AG04450 (cell line): ENCODE results near the gene TMEM39A. TPM values are rescaled to one million over a fixed set of nuclear protein-coding genes. Genes with fewer than 3 reads are reported as not detected.

Experiments used
- CTCF ChIA-PET: fragments of 300-600, 350-600 bp; formaldehyde crosslinking; extraction: SDS; loops from one replicate; lab custom pipeline; 2022; ENCODE audit warnings: antibody characterized with exemption, inconsistent platforms; lab: Charles Lee
- POLR2A ChIA-PET: fragments of 350-600 bp; formaldehyde crosslinking; extraction: SDS; loops from one replicate; lab custom pipeline; 2021; ENCODE audit warnings: antibody characterized with exemption, inconsistent platforms; lab: Yijun Ruan, JAX
- DNase-seq: peaks from one replicate; pipeline ENCODE4 v3.0.0-alpha.2; 2011; ENCODE audit warnings: low read depth, low spot score
- H3K27ac ChIP-seq: one replicate; pipeline ENCODE4 v1.5.1; 2012; ENCODE audit warnings: low read depth, low read length, control low read depth
- H3K27me3 ChIP-seq: one replicate; pipeline ENCODE4 v1.6.0; 2012; ENCODE audit warnings: low read length; ENCODE audit not compliant: control insufficient read depth, insufficient read depth
- H3K4me3 ChIP-seq: 2 replicates; pipeline ENCODE4 v1.5.1; 2011; ENCODE audit warnings: mild to moderate bottlenecking, low read depth, low read length, control low read depth
- H3K9me3 ChIP-seq: 2 replicates; pipeline ENCODE4 v1.5.1; 2012; ENCODE audit warnings: low read length; ENCODE audit not compliant: control insufficient read depth, insufficient read depth
- CTCF ChIP-seq: IDR thresholded peaks from 2 replicates; pipeline ENCODE4 v1.5.1; 2011; ENCODE audit warnings: low read depth, low read length, control low read depth, inconsistent platforms
- polyA plus RNA-seq: library from polyadenylated mRNA; depleted of rRNA; stranded (reverse); fragments of >200 nt; gene quantifications from 2 replicates; pipeline ENCODE4 v1.2.3, GENCODE V29; 2011

The TMEM39A gene
- polyA plus RNA-seq, 1 experiment: 34.3 TPM

GRCh38 chr3:119416873-119417272 lies 46.5 kb downstream of the TMEM39A start:
- H3K4me3 ChIP-seq: no peak overlapping the region
- H3K27ac ChIP-seq: no peak overlapping the region
- no peak for DNase-seq
- ChIA-PET POLR2A (no interaction called here), CTCF (no interaction called here)
- H3K9me3 ChIP-seq: no peaks in the 10 kb centered on the region
- TF ChIP-seq CTCF: no peak
- H3K27me3 ChIP-seq: no peaks in the 10 kb centered on the region

GRCh38 chr3:119413603-119414280 lies 49.7 kb downstream of the TMEM39A start:
- Histone ChIP-seq H3K27me3 (no peaks in the 10 kb centered on the region), H3K27ac (no peak overlapping the region), H3K9me3 (no peaks in the 10 kb centered on the region), H3K4me3 (no peak overlapping the region)
- TF ChIP-seq CTCF: no peak
- ChIA-PET CTCF (no interaction called here), POLR2A (no interaction called here)
- no peak for DNase-seq

- no peaks in the 10 kb centered on the region for H3K27me3 ChIP-seq
- POLR2A ChIA-PET: no interaction called here
- CTCF ChIA-PET: interaction anchor here (1.4 kb wide), 1 partner anchor 271 kb away, joined by 3 read pairs; no protein-coding TSS in a partner anchor
- H3K27ac ChIP-seq: no peak overlapping the region
- no peak overlapping the region for H3K4me3 ChIP-seq
- no peak for DNase-seq
- no peak for TF ChIP-seq CTCF
- no peaks in the 10 kb centered on the region for H3K9me3 ChIP-seq
These were observed 53.6 kb downstream of the TMEM39A start for GRCh38 chr3:119409844-119410243.

GRCh38 chr3:119408243-119408950 lies 55.0 kb downstream of the TMEM39A start:
- TF ChIP-seq CTCF: no peak
- DNase-seq: no peak
- no peaks in the 10 kb centered on the region for H3K27me3 ChIP-seq
- ChIA-PET CTCF (interaction anchor here (1.4 kb wide), 1 partner anchor 273 kb away, joined by 3 read pairs; no protein-coding TSS in a partner anchor), POLR2A (no interaction called here)
- no peak overlapping the region for H3K4me3 ChIP-seq
- H3K9me3 ChIP-seq: no peaks in the 10 kb centered on the region
- H3K27ac ChIP-seq: no peak overlapping the region

GRCh38 chr3:119405315-119405714 lies 58.1 kb downstream of the TMEM39A start:
- no peak for TF ChIP-seq CTCF
- ChIA-PET POLR2A (no interaction called here), CTCF (no interaction called here)
- Histone ChIP-seq H3K27me3 (no peaks in the 10 kb centered on the region), H3K27ac (no peak overlapping the region), H3K9me3 (no peaks in the 10 kb centered on the region; the same call in 1 of the 2 replicates), H3K4me3 (no peak overlapping the region)
- no peak for DNase-seq
